GM15510 (cell line): Measurements from ENCODE around the gene CDC14A.

ENCODE experiments used
- POLR2A ChIP-seq: IDR thresholded peaks from 3 replicates; pipeline ENCODE4 v1.6.1; 2011; ENCODE audit warnings: borderline replicate concordance; ENCODE audit not compliant: insufficient read length; ENCODE audit errors: extremely low read depth

The CDC14A gene

GRCh38 chr1:100511058-100511457 is 158.8 kb downstream of the CDC14A start:
- TF ChIP-seq POLR2A, result no peak

GRCh38 chr1:100511773-100512172 is 159.5 kb downstream of the CDC14A start:
- TF ChIP-seq POLR2A, result no peak

GRCh38 chr1:100512803-100513352 is 160.6 kb downstream of the CDC14A start:
- no peak for TF ChIP-seq POLR2A

GRCh38 chr1:100516857-100517256 is 164.6 kb downstream of the CDC14A start:
- no peak for TF ChIP-seq POLR2A

- no peak for TF ChIP-seq POLR2A
Observed at GRCh38 chr1:100517515-100517914, 165.2 kb downstream of the CDC14A start.

- TF ChIP-seq POLR2A, result no peak
Observed at GRCh38 chr1:100518023-100518422, 165.7 kb downstream of the CDC14A start.

- TF ChIP-seq POLR2A, result no peak
Observed at GRCh38 chr1:100523038-100523652, 170.8 kb downstream of the CDC14A start.

- TF ChIP-seq POLR2A, result no peak
Observed at GRCh38 chr1:100524355-100524754, 172.0 kb downstream of the CDC14A start.

GRCh38 chr1:100526894-100527293 is 174.6 kb downstream of the CDC14A start:
- TF ChIP-seq POLR2A, result no peak

GRCh38 chr1:100528871-100529270 is 176.6 kb downstream of the CDC14A start:
- no peak for TF ChIP-seq POLR2A

- TF ChIP-seq POLR2A, result no peak
Observed at GRCh38 chr1:100530141-100530540, 177.8 kb downstream of the CDC14A start.

- no peak for TF ChIP-seq POLR2A
Observed at GRCh38 chr1:100530880-100531487, 178.7 kb downstream of the CDC14A start.

- no peak for TF ChIP-seq POLR2A
Observed at GRCh38 chr1:100532645-100533044, 180.3 kb downstream of the CDC14A start.

- no peak for TF ChIP-seq POLR2A
Observed at GRCh38 chr1:100535264-100535663, 183.0 kb downstream of the CDC14A start.

- no peak for TF ChIP-seq POLR2A
Observed at GRCh38 chr1:100536031-100536430, 183.7 kb downstream of the CDC14A start.
